Neural cell (in vitro differentiated cells): ENCODE data around the gene ELF1.

Source experiments
- EP300 ChIP-seq: fragments of 450-650 bp; conservative IDR thresholded peaks from 2 replicates; pipeline ENCODE4 v1.6.1; 2014; ENCODE audit warnings: antibody characterized with exemption, mild to moderate bottlenecking, moderate library complexity; ENCODE audit not compliant: poor library complexity, severe bottlenecking
- EZH2 ChIP-seq: fragments of 200-600, 300-800 bp; shearing (Covaris generic), sonication (generic); IDR thresholded peaks from 2 replicates; pipeline ENCODE4 v1.6.1; 2014; ENCODE audit warnings: antibody characterized with exemption, low read length, borderline replicate concordance, mild to moderate bottlenecking; ENCODE audit not compliant: insufficient read depth, poor library complexity, severe bottlenecking
- MXI1 ChIP-seq: fragments of 450-650 bp; conservative IDR thresholded peaks from 2 replicates; pipeline ENCODE4 v1.6.1; 2014; ENCODE audit warnings: antibody characterized with exemption, mild to moderate bottlenecking; ENCODE audit not compliant: poor library complexity, severe bottlenecking
- POLR2AphosphoS5 ChIP-seq: IDR thresholded peaks from 2 replicates; pipeline ENCODE4 v1.6.1; 2012
- RAD21 ChIP-seq: fragments of 450-650 bp; conservative IDR thresholded peaks from 2 replicates; pipeline ENCODE4 v1.6.1; 2014; ENCODE audit warnings: antibody characterized with exemption, mild to moderate bottlenecking, moderate library complexity
- TAF1 ChIP-seq: IDR thresholded peaks from 2 replicates; pipeline ENCODE4 v1.6.1; 2012; ENCODE audit warnings: low read depth
- TF ChIP-seq, protein P1 (sequence below): fragments of 450-650 bp; IDR thresholded peaks from 2 replicates; pipeline ENCODE4 v1.5.1; 2014; ENCODE audit warnings: antibody characterized with exemption, mild to moderate bottlenecking, moderate library complexity; ENCODE audit not compliant: poor library complexity, severe bottlenecking
- TF ChIP-seq, protein P2 (sequence below): IDR thresholded peaks from 2 replicates; pipeline ENCODE4 v1.6.1; 2012; ENCODE audit warnings: borderline replicate concordance

DNA sequence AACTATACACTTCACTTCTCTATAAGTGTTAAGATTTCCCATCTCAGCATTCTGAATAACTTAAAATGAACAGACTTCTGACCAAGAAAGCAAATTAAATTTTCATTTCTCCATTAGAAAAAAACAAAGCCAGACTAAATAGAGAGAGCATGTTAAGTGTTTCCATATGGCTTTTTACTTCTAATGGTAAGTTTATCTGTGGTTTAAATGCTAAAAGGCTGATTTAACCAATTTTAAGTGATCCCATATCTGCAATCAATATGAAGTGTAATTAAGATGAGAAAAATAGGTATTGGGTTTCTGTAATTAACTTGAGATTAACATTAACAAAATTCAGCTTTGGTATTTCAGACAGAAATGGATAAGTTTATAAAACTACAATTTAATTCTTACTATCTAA lies 107.8 kb downstream of the ELF1 start:
- TF ChIP-seq, protein P1, sequence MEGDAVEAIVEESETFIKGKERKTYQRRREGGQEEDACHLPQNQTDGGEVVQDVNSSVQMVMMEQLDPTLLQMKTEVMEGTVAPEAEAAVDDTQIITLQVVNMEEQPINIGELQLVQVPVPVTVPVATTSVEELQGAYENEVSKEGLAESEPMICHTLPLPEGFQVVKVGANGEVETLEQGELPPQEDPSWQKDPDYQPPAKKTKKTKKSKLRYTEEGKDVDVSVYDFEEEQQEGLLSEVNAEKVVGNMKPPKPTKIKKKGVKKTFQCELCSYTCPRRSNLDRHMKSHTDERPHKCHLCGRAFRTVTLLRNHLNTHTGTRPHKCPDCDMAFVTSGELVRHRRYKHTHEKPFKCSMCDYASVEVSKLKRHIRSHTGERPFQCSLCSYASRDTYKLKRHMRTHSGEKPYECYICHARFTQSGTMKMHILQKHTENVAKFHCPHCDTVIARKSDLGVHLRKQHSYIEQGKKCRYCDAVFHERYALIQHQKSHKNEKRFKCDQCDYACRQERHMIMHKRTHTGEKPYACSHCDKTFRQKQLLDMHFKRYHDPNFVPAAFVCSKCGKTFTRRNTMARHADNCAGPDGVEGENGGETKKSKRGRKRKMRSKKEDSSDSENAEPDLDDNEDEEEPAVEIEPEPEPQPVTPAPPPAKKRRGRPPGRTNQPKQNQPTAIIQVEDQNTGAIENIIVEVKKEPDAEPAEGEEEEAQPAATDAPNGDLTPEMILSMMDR = no peak
- TF ChIP-seq POLR2AphosphoS5 (no peak), EP300 (no peak), EZH2 (no peak), MXI1 (no peak), RAD21 (no peak), TAF1 (no peak)
- TF ChIP-seq, protein P2, sequence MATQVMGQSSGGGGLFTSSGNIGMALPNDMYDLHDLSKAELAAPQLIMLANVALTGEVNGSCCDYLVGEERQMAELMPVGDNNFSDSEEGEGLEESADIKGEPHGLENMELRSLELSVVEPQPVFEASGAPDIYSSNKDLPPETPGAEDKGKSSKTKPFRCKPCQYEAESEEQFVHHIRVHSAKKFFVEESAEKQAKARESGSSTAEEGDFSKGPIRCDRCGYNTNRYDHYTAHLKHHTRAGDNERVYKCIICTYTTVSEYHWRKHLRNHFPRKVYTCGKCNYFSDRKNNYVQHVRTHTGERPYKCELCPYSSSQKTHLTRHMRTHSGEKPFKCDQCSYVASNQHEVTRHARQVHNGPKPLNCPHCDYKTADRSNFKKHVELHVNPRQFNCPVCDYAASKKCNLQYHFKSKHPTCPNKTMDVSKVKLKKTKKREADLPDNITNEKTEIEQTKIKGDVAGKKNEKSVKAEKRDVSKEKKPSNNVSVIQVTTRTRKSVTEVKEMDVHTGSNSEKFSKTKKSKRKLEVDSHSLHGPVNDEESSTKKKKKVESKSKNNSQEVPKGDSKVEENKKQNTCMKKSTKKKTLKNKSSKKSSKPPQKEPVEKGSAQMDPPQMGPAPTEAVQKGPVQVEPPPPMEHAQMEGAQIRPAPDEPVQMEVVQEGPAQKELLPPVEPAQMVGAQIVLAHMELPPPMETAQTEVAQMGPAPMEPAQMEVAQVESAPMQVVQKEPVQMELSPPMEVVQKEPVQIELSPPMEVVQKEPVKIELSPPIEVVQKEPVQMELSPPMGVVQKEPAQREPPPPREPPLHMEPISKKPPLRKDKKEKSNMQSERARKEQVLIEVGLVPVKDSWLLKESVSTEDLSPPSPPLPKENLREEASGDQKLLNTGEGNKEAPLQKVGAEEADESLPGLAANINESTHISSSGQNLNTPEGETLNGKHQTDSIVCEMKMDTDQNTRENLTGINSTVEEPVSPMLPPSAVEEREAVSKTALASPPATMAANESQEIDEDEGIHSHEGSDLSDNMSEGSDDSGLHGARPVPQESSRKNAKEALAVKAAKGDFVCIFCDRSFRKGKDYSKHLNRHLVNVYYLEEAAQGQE = no peak
